GM19023 (cell line): ENCODE measurements around the gene PRR36.

Experiments used
- ATAC-seq: cut with Tn5 transposase; IDR thresholded peaks from one replicate; pipeline ENCODE4 v1.9.1; 2021; ENCODE audit warnings: mild to moderate bottlenecking, moderate library complexity; ENCODE audit not compliant: unreplicated experiment

PRR36 gene

DNA sequence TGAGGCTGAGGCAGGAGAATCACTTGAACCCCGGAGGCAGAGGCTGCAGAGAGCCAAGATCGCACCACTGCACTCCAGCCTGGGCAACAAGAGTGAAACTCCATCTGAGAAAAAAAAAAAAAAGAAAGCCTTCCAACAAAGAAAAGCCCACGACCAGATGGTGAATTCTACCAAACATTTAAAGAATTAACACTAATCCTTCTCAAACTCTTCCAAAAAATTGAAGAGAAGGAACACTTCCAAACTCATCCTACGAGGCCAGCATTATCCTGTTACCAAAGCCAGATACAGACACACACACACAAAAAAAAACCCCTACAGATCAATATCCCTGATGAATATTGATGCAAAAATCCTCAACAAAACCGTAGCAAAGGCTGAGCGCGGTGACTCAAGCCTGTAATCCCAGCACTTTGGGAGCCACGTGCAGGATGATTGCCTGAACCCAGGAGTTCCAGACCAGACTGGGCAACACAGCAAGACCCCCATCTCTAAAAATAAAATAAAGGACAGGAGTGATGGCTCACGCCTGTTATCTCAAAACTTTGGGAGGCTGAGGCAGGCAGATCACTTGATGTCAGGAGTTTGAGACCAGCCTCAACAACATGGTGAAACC lies 50.4 kb downstream of the PRR36 start:
- no peak for ATAC-seq

DNA sequence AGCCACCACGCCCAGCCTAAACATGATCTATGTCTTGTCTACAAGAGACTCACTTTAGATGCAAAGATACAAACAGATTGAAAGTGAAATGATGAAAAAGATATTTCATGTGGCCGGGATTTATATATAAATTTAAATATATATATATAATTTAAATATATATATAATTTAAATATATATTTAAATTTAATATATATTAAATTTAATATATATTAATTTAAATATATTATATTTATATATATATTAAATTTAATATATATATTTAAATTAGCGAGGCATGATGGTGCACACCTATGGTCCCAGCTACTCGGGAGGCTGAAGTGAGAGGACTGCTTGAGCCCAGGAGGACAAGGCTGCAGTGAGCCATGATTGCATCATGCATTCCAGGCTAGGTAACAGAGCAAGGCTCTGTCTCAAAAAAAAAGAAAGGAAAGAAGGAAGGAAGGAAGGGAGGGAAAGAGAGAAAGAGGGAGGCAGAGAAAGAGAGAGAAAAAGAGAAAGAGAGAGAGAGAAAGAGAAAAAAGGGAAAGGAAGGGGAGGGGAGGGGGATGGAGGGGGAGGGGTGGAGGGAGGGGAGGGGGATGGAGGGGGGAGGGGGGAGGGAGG lies 51.2 kb downstream of the PRR36 start:
- ATAC-seq: no peak

DNA sequence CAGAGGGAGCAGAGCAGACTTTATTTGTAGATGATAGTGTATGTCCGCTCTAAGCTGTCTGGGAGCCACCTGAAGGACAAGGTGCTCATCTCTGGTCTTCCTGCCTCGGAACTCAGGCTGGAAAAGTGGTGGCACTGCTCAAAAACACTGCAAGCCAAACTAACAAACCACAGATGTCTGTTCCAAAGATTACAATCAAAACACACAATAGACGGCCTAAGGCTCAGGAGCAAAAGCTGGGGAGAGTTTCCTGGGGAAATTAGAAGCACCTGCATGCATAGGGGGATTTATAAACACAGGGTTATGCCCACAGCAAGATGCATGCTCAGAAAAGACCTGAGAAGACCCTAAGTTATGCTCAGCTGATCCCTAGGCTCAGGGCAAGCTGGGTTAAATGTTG lies 53.6 kb downstream of the PRR36 start:
- ATAC-seq: no peak

DNA sequence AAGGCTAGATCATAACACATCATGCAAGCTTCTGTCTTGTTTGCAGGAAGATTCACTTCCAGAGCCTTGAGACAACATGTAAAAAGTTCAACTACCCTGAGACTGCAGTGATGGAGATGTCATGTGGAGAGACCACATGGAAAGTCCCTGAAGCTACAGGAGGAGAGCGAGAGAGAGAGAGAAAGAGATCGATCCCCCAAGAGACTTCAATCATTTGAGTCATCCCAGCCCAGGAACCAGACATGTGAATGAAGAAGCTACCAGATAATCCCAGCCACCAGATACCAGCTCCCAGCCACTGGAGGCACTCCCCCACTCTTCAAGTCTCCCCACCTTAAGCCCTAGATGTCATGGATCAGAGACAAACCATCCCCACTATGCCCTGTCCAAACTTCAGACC lies 54.9 kb downstream of the PRR36 start:
- ATAC-seq: no peak

DNA sequence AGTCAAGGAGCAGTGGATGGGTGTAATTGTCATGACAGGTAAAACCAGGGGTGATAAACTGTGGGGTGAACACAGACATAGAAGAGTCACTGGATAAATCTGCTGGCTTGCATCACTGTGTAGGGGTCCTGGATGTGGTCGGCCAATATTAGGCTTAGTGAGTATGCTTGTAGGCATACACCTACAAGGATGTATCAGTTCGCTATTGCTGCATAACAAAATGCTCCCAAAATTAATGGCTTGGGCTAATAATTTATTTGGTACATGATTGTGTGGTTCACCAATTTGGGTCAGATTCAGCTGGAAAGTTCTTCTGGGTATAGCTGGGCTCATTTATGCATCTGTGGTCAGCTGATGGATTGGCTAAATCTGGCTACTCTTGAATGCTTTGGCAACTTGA lies 55.4 kb downstream of the PRR36 start:
- ATAC-seq: no peak
